Panc1 (cell line): ENCODE data around the gene CD99. TPM values are rescaled to one million over a fixed set of nuclear protein-coding genes. Genes with fewer than 3 reads are reported as not detected.

Source experiments
- ATAC-seq: fragments of 200-7000 bp; cut with Tn5 transposase; 2 replicates; pipeline ENCODE4 v1.9.1; 2020; ENCODE audit warnings: mild to moderate bottlenecking, moderate library complexity
- BruUV-seq: library from RNA; stranded (reverse); fragments of 400-500 nt; replicated peaks from 2 replicates; lab custom pipeline; 2021; lab: Mats Ljungman, UMichigan
- CTCF ChIA-PET: fragments of 300-600 bp; sonication (Branson Sonifier 250); formaldehyde crosslinking; loops from one replicate; lab custom pipeline; 2022; ENCODE audit warnings: antibody characterized with exemption; lab: Charles Lee
- POLR2A ChIA-PET: fragments of 300-600 bp; sonication (Branson Sonifier 250); formaldehyde crosslinking; loops from one replicate; lab custom pipeline; 2022; ENCODE audit warnings: antibody characterized with exemption; lab: Charles Lee
- DNase-seq: peaks from one replicate; pipeline ENCODE4 v3.0.0-alpha.2; 2010; ENCODE audit warnings: low read depth, low spot score
- H3K27ac ChIP-seq: 2 replicates; pipeline ENCODE4 v1.5.1; 2011; ENCODE audit warnings: mild to moderate bottlenecking, low read length, inconsistent platforms
- H3K27me3 ChIP-seq: fragments of 200-500 bp; sonication (Bioruptor generic); 2 replicates; pipeline ENCODE4 v1.6.0; 2014; ENCODE audit warnings: low read length, inconsistent platforms; ENCODE audit not compliant: control insufficient read depth, insufficient read depth
- H3K36me3 ChIP-seq: fragments of 200-500 bp; sonication (Bioruptor generic); 2 replicates; pipeline ENCODE4 v1.5.1; 2014; ENCODE audit warnings: inconsistent platforms, mild to moderate bottlenecking, low read length, moderate library complexity; ENCODE audit not compliant: control insufficient read depth, insufficient read depth
- H3K4me1 ChIP-seq: 2 replicates; pipeline ENCODE4 v1.5.1; 2011; ENCODE audit warnings: inconsistent platforms, mild to moderate bottlenecking, low read length, moderate library complexity; ENCODE audit not compliant: control insufficient read depth, insufficient read depth
- H3K4me3 ChIP-seq, 2 experiments: 2 replicates each; pipeline ENCODE4 v1.5.1; 2011 to 2012; ENCODE audit warnings: low read depth in 2 of 2, low read length in 2 of 2, mild to moderate bottlenecking in 2 of 2, inconsistent platforms in 1 of 2, moderate library complexity in 1 of 2
- H3K9me3 ChIP-seq: fragments of 200-500 bp; sonication (Bioruptor generic); 2 replicates; pipeline ENCODE4 v1.5.1; 2014; ENCODE audit warnings: low read depth, mild to moderate bottlenecking, inconsistent platforms, low read length, moderate library complexity; ENCODE audit not compliant: control insufficient read depth, insufficient read depth
- CTCF ChIP-seq: fragments of 450-650 bp; IDR thresholded peaks from 2 replicates; pipeline ENCODE4 v1.5.1; 2017; ENCODE audit warnings: mild to moderate bottlenecking
- POLR2AphosphoS5 ChIP-seq: IDR thresholded peaks from 2 replicates; pipeline ENCODE4 v1.6.1; 2012; ENCODE audit warnings: mild to moderate bottlenecking, low read depth, low read length, moderate library complexity
- REST ChIP-seq, 2 experiments: IDR thresholded peaks; 2 replicates each; pipeline ENCODE4 v1.6.1; 2011 to 2012; ENCODE audit warnings: low read depth in 2 of 2, control low read depth in 1 of 2, low read length in 1 of 2, mild to moderate bottlenecking in 1 of 2, moderate library complexity in 1 of 2; ENCODE audit not compliant: insufficient read depth in 1 of 2
- SIN3A ChIP-seq: IDR thresholded peaks from 2 replicates; pipeline ENCODE4 v1.6.1; 2012; ENCODE audit warnings: low read depth, mild to moderate bottlenecking, low read length, moderate library complexity, borderline replicate concordance; ENCODE audit not compliant: insufficient read depth
- TCF7L2 ChIP-seq: IDR thresholded peaks from 2 replicates; pipeline ENCODE4 v1.6.1; 2011; ENCODE audit warnings: mild to moderate bottlenecking, low read depth, low read length, inconsistent platforms
- in situ Hi-C: cut with HindIII; loops from 2 replicates; pipeline ENCODE4 v1.10.0; 2016; ENCODE audit warnings: low sequenced_read_pairs, low pct_unique_long_range_greater_than_20kb
- intact Hi-C: fragments of 100-400 bp; cut with micrococcal nuclease; formaldehyde crosslinking; loops from one replicate; pipeline ENCODE4 v1.10.0; 2022; ENCODE audit not compliant: unreplicated experiment
- total RNA-seq: library from RNA; stranded (reverse); gene quantifications from one replicate; pipeline ENCODE4 v1.2.1, GENCODE V29; 2021; ENCODE audit not compliant: unreplicated experiment

Gene CD99
- total RNA-seq, 1 experiment from 2014 or later, result 67.6 TPM

- H3K36me3 ChIP-seq, result no peaks in the 10 kb centered on the region
- no peak overlapping the region for H3K4me3 ChIP-seq
- in situ Hi-C loops (no loop called here), intact Hi-C loops (no loop called here)
- TF ChIP-seq CTCF (no peak), POLR2AphosphoS5 (no peak), REST (IDR thresholded peaks at IDR 0.05; ENCODE audit: insufficient read depth in 1 of 2, low read depth in 2 of 2, low read length in 1 of 2) (no peak), SIN3A (no peak), TCF7L2 (no peak)
- DNase-seq (no peak), ATAC-seq (no peak)
- H3K4me1 ChIP-seq, result no peaks in the 10 kb centered on the region
- no TSS peak for BruUV-seq
- H3K27me3 ChIP-seq, result no peaks in the 10 kb centered on the region
- no peaks in the 10 kb centered on the region for H3K9me3 ChIP-seq
- ChIA-PET POLR2A (no interaction called here), CTCF (no interaction called here)
- no peak overlapping the region for H3K27ac ChIP-seq
These were observed 34.7 kb upstream of the CD99 start for GRCh38 chrX:2656257-2656836.

- intact Hi-C loops (no loop called here), in situ Hi-C loops (no loop called here)
- no TSS peak for BruUV-seq
- Histone ChIP-seq H3K4me1 (no peaks in the 10 kb centered on the region), H3K27me3 (no peaks in the 10 kb centered on the region), H3K36me3 (no peaks in the 10 kb centered on the region), H3K9me3 (no peaks in the 10 kb centered on the region), H3K27ac (no peak overlapping the region), H3K4me3 (no peak overlapping the region)
- ChIA-PET CTCF (no interaction called here), POLR2A (no interaction called here)
- TF ChIP-seq TCF7L2, result no peak
- no peak for TF ChIP-seq SIN3A
- no peak for TF ChIP-seq POLR2AphosphoS5
- no peak for TF ChIP-seq REST (IDR thresholded peaks at IDR 0.05; ENCODE audit: insufficient read depth in 1 of 2, low read depth in 2 of 2, low read length in 1 of 2)
- TF ChIP-seq CTCF, result no peak
- ATAC-seq, result no peak
- no peak for DNase-seq
These were observed 33.5 kb upstream of the CD99 start for GRCh38 chrX:2657532-2658113.
